Measurements from ENCODE around the gene COL5A1.

- TF ChIP-seq POLR2AphosphoS5 (IDR thresholded peaks at IDR 0.05) (no peak), CTCF (IDR thresholded peaks at IDR 0.05) (no peak)
These were observed 29.9 kb downstream of the COL5A1 start for GRCh38 chr9:134671341-134672113.
